Endothelial cell of umbilical vein (primary cell): ENCODE results near the gene GRIK3. TPM values are rescaled to one million over a fixed set of nuclear protein-coding genes. Genes with fewer than 3 reads are reported as not detected.

Experiments used
- BruUV-seq: library from RNA; stranded (reverse); fragments of 400-500 nt; replicated peaks from 2 replicates; lab custom pipeline; 2021; lab: Mats Ljungman, UMichigan
- CTCF ChIA-PET: fragments of 300-600, 350-600 bp; sonication (Branson Sonifier 250); formaldehyde crosslinking; loops from one replicate; lab custom pipeline; 2021; ENCODE audit warnings: antibody characterized with exemption, inconsistent platforms; lab: Charles Lee
- POLR2A ChIA-PET: fragments of 300-600, 350-600 bp; sonication (Branson Sonifier 250); formaldehyde crosslinking; loops from one replicate; lab custom pipeline; 2021; ENCODE audit warnings: antibody characterized with exemption, inconsistent platforms; lab: Charles Lee
- DNase-seq: peaks from one replicate; pipeline ENCODE4 v3.0.0-alpha.2; 2011; ENCODE audit warnings: low read depth, low spot score
- FAIRE-seq: peaks from 2 replicates; lab custom pipeline; 2011; peaks lifted over from hg19 to GRCh38; lab: Jason Lieb, UNC
- H2AFZ ChIP-seq: 2 replicates; pipeline ENCODE4 v1.6.0; 2012; ENCODE audit warnings: low read depth, low read length, control low read depth, inconsistent platforms
- H3K27ac ChIP-seq: 2 replicates; pipeline ENCODE4 v1.5.1; 2011; ENCODE audit warnings: low read depth, mild to moderate bottlenecking, control low read depth, low read length, moderate library complexity; ENCODE audit not compliant: insufficient read depth
- H3K27me3 ChIP-seq, 2 experiments: 2 replicates each; pipeline versions ENCODE4 v1.6.0 to v1.6.1; 2011; ENCODE audit warnings: low read length in 2 of 2, mixed read lengths in 1 of 2; ENCODE audit not compliant: control insufficient read depth in 2 of 2, insufficient read depth in 2 of 2
- H3K36me3 ChIP-seq, 2 experiments: 2 replicates in 1 of 2; 3 replicates in 1 of 2; pipeline ENCODE4 v1.5.1; 2011; ENCODE audit warnings: low read length in 2 of 2, mild to moderate bottlenecking in 1 of 2, moderate library complexity in 1 of 2; ENCODE audit not compliant: control insufficient read depth in 2 of 2, insufficient read depth in 2 of 2; ENCODE audit errors: extremely low read depth in 1 of 2
- H3K4me1 ChIP-seq: 3 replicates; pipeline ENCODE4 v1.5.1; 2011; ENCODE audit warnings: mild to moderate bottlenecking, low read length; ENCODE audit not compliant: control insufficient read depth, insufficient read depth; ENCODE audit errors: extremely low read depth
- H3K4me2 ChIP-seq: 2 replicates; pipeline ENCODE4 v1.6.1; 2011; ENCODE audit warnings: low read length, control low read depth, mixed read lengths; ENCODE audit not compliant: insufficient read depth
- H3K4me3 ChIP-seq, 3 experiments: fragments of 200-600 bp in 1 of 3; sonication (generic), shearing (Covaris generic) in 1 of 3; replicated peaks in 1 of 3; 2 replicates each; pipeline ENCODE4 v1.5.1; 2011 to 2016; ENCODE audit warnings: control low read depth in 3 of 3, low read length in 3 of 3, mild to moderate bottlenecking in 2 of 3, inconsistent platforms in 1 of 3, low read depth in 1 of 3, moderate library complexity in 1 of 3; ENCODE audit not compliant: insufficient read depth in 1 of 3
- H3K79me2 ChIP-seq: 2 replicates; pipeline ENCODE4 v1.6.0; 2012; ENCODE audit warnings: low read length, inconsistent platforms; ENCODE audit not compliant: control insufficient read depth, insufficient read depth
- H3K9ac ChIP-seq: replicated peaks from 2 replicates; pipeline ENCODE3; 2011; ENCODE audit warnings: low read length, control low read depth; ENCODE audit not compliant: insufficient read depth; ENCODE audit errors: extremely low read depth
- H3K9me1 ChIP-seq: replicated peaks from 3 replicates; pipeline ENCODE4 v1.6.0; 2011; ENCODE audit warnings: mild to moderate bottlenecking, low read length; ENCODE audit not compliant: control insufficient read depth, insufficient read depth; ENCODE audit errors: extremely low read depth
- H3K9me3 ChIP-seq: replicated peaks from 2 replicates; pipeline ENCODE4 v1.5.1; 2012; ENCODE audit warnings: low read length, inconsistent platforms; ENCODE audit not compliant: control insufficient read depth, insufficient read depth
- H4K20me1 ChIP-seq: replicated peaks from 2 replicates; pipeline ENCODE3; 2011; ENCODE audit warnings: mild to moderate bottlenecking, low read length; ENCODE audit not compliant: control insufficient read depth, insufficient read depth; ENCODE audit errors: extremely low read depth
- EZH2 ChIP-seq: IDR thresholded peaks from 2 replicates; pipeline ENCODE4 v1.6.1; 2012; ENCODE audit warnings: borderline replicate concordance, low read depth, mild to moderate bottlenecking, moderate library complexity, low read length, inconsistent platforms; ENCODE audit not compliant: severe bottlenecking
- FOS ChIP-seq: IDR thresholded peaks from 2 replicates; pipeline ENCODE4 v1.6.1; 2011; ENCODE audit warnings: mild to moderate bottlenecking, low read length, moderate library complexity, borderline replicate concordance; ENCODE audit not compliant: insufficient read depth
- GATA2 ChIP-seq: IDR thresholded peaks from 2 replicates; pipeline ENCODE4 v1.7.0; 2011; ENCODE audit warnings: low read depth, mild to moderate bottlenecking, moderate library complexity, mixed read lengths, low read length; ENCODE audit not compliant: insufficient read length, insufficient read depth
- JUN ChIP-seq: IDR thresholded peaks from 2 replicates; pipeline ENCODE4 v1.6.1; 2011; ENCODE audit warnings: borderline replicate concordance, low read depth; ENCODE audit not compliant: insufficient read length, insufficient read depth
- MYC ChIP-seq: IDR thresholded peaks from one replicate; pipeline ENCODE4 v1.6.1; 2011; ENCODE audit warnings: mild to moderate bottlenecking, low read depth, low read length
- POLR2A ChIP-seq: IDR thresholded peaks from 2 replicates; pipeline ENCODE4 v1.6.1; 2012; ENCODE audit warnings: low read depth, mild to moderate bottlenecking, control low read depth, low read length
- POLR2AphosphoS5 ChIP-seq: IDR thresholded peaks from 2 replicates; pipeline ENCODE4 v1.6.1; 2012; ENCODE audit warnings: low read depth, mild to moderate bottlenecking, control low read depth, low read length, moderate library complexity; ENCODE audit not compliant: insufficient read depth
- dilution Hi-C: fragments of 300-500 bp; cut with MboI; formaldehyde crosslinking; loops from one replicate; pipeline ENCODE4 v1.15.0; 2019; ENCODE audit warnings: low sequenced_read_pairs; ENCODE audit not compliant: extremely low pct_ligation_motif_present
- intact Hi-C: fragments of 100-400 bp; cut with micrococcal nuclease; formaldehyde crosslinking; loops from one replicate; pipeline ENCODE4 v1.10.0; 2022
- polyA plus RNA-seq, 4 experiments: library from polyadenylated mRNA; depleted of rRNA in 3 of 4; stranded (reverse) in 3 of 4; unstranded in 1 of 4; fragments of >200 nt; gene quantifications; 2 replicates each; pipeline versions ENCODE4 v1.2.1 to v1.2.3, GENCODE V29; 2011 to 2012; ENCODE audit warnings: missing spikeins in 1 of 4
- total RNA-seq: library from RNA; stranded (reverse); gene quantifications from 2 replicates; pipeline ENCODE4 v1.2.3, GENCODE V29; 2021
- TF ChIP-seq, protein P1 (sequence below): IDR thresholded peaks from 2 replicates; pipeline ENCODE4 v1.6.1; 2011; ENCODE audit not compliant: insufficient read depth, insufficient read length
- TF ChIP-seq, protein P2 (sequence below), 2 donors: IDR thresholded peaks; 1 replicate in 1 of 2; 2 replicates in 1 of 2; pipeline ENCODE4 v1.5.1; 2011; ENCODE audit warnings: low read length in 2 of 2, mild to moderate bottlenecking in 2 of 2, moderate library complexity in 2 of 2, control low read depth in 1 of 2, inconsistent platforms in 1 of 2, low read depth in 1 of 2; ENCODE audit not compliant: insufficient read depth in 1 of 2; ENCODE audit errors: extremely low read depth in 1 of 2

GRIK3 gene
- total and polyA plus RNA-seq, 2 donors (not counting 3 experiments of a cell fraction or from before 2014, with no cell fraction given), result not detected

- Histone ChIP-seq H3K79me2 (no peaks in the 10 kb centered on the region), H3K36me3 (no peaks in the 10 kb centered on the region), H2AFZ (no peak overlapping the region), H3K4me3 (no peak overlapping the region), H3K9me3 (no peaks in the 10 kb centered on the region), H3K27ac (no peak overlapping the region), H3K4me2 (no peak overlapping the region), H3K9me1 (no peaks in the 10 kb centered on the region), H3K4me1 (no peaks in the 10 kb centered on the region), H3K27me3 (no peaks in the 10 kb centered on the region), H4K20me1 (no peaks in the 10 kb centered on the region), H3K9ac (no peak overlapping the region)
- no peak for DNase-seq
- no TSS peak for BruUV-seq
- TF ChIP-seq, protein P1, sequence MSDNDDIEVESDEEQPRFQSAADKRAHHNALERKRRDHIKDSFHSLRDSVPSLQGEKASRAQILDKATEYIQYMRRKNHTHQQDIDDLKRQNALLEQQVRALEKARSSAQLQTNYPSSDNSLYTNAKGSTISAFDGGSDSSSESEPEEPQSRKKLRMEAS, result no peak
- TF ChIP-seq POLR2A (no peak), EZH2 (no peak), JUN (no peak), FOS (no peak)
- no peak for FAIRE-seq
- ChIA-PET CTCF (no interaction called here), POLR2A (no interaction called here)
- dilution Hi-C loops (no loop called here), intact Hi-C loops (no loop called here)
These were observed 242.0 kb downstream of the GRIK3 start for GRCh38 chr1:36792292-36792691.

DNA sequence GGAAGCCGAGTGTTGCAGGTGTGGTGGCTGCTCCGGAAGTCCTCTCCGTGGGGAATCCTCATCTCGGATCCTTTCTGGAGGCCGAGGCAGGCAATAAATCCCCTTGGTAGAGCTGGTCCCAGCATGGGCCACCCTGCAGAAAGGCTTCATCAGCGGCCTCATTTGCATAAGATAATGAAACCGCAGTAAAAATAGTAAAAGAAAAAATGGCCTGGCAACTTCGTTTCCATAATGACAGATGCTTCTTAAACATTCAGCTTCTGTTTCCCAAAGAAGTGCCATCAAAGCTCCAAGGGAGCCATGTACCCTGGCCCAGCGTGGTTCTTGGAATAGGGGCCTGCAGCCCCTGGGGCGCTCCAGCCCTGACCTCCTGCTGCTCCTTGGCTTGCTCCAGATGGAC lies 244.1 kb downstream of the GRIK3 start:
- Histone ChIP-seq H3K9me3 (no peaks in the 10 kb centered on the region), H3K4me2 (no peak overlapping the region), H3K9ac (no peak overlapping the region), H3K9me1 (no peaks in the 10 kb centered on the region), H2AFZ (no peak overlapping the region), H4K20me1 (no peaks in the 10 kb centered on the region), H3K27ac (no peak overlapping the region), H3K4me1 (no peaks in the 10 kb centered on the region), H3K4me3 (no peak overlapping the region), H3K79me2 (no peaks in the 10 kb centered on the region), H3K36me3 (no peaks in the 10 kb centered on the region), H3K27me3 (no peaks in the 10 kb centered on the region)
- ChIA-PET CTCF (interaction anchor here (1.4 kb wide), 1 partner anchor 26 kb away, joined by 3 read pairs; no protein-coding TSS in a partner anchor), POLR2A (no interaction called here)
- DNase-seq (no peak), FAIRE-seq (no peak)
- dilution Hi-C loops, result no loop called here
- TF ChIP-seq POLR2AphosphoS5, result no peak
- TF ChIP-seq GATA2, result no peak
- no peak for TF ChIP-seq MYC
- TF ChIP-seq FOS, result no peak
- TF ChIP-seq, protein P1, result no peak
- TF ChIP-seq POLR2A, result no peak
- TF ChIP-seq JUN, result no peak
- no peak for TF ChIP-seq EZH2
- TF ChIP-seq, protein P2, sequence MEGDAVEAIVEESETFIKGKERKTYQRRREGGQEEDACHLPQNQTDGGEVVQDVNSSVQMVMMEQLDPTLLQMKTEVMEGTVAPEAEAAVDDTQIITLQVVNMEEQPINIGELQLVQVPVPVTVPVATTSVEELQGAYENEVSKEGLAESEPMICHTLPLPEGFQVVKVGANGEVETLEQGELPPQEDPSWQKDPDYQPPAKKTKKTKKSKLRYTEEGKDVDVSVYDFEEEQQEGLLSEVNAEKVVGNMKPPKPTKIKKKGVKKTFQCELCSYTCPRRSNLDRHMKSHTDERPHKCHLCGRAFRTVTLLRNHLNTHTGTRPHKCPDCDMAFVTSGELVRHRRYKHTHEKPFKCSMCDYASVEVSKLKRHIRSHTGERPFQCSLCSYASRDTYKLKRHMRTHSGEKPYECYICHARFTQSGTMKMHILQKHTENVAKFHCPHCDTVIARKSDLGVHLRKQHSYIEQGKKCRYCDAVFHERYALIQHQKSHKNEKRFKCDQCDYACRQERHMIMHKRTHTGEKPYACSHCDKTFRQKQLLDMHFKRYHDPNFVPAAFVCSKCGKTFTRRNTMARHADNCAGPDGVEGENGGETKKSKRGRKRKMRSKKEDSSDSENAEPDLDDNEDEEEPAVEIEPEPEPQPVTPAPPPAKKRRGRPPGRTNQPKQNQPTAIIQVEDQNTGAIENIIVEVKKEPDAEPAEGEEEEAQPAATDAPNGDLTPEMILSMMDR (IDR thresholded peaks at IDR 0.05; ENCODE audit: extremely low read depth in 1 of 2, insufficient read depth in 1 of 2, low read depth in 1 of 2, low read length in 2 of 2), result no peak
- intact Hi-C loops, result no loop called here
- BruUV-seq, result no TSS peak
